Non-pigmented ciliary epithelial cell (primary cell): ENCODE measurements around the gene P3R3URF.
"Not testable (repeated sequence)": the region's sequence is repeated elsewhere in the genome, so short reads cannot be mapped to it uniquely, and the experiment has no call there.

ENCODE experiments used
- DNase-seq: peaks from one replicate; pipeline ENCODE4 v3.0.0-alpha.2; 2010; ENCODE audit warnings: low read depth

P3R3URF gene

DNA sequence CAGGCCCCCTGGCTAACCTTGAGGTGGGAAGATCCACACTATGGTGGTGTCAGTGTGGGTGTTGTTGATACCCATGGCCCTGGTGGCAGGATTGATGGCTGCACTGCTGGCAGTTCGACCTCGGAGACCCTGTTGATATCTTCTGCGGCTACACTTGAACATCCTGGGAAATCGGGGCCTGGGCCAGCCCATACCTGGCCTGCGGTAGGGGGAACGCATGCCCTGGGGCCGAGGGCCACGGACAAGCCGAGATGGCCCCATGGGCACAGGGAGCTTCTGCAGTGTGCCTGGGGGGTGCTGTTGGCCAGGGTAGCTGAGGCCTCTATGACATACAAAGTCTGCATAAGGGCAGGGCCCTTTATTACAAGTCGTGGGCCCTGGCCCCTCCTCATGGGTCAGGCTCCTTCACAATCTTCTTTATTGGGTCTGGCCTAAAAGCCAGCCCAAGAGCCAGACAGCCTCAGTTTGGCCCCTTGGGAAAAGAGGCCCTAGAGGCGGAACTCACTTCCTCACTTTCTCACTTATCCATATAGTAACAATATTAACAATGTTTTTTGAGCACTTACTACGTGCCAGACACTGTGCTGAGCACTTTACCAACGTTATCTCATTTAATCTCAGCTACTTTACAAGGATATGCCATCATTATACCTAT, at the start of gene P3R3URF:
TSS of gene P3R3URF (minus strand) at position 278 of the 655 bp plus-strand sequence. CDS start at position 261, 17 bp downstream.
- no peak for DNase-seq

DNA sequence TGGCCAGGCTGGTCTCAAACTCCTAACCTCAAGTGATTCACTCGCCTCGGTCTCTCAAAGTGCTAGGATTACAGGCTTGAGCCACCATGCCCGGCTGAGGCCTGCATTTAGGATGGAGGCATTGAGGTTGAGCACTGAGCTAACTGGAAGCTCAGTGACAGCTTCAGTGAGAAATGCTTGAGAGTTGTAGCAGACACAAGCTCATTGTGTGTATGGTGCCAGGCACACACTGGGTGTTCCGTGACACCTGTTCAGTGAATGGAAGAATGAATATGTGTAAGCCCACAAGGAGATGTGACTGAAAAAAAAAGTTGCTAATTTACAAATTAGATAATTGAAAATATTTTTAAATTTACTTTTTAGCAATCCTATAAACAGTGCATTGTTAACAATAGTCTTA, 48.7 kb upstream of the P3R3URF start:
- no peak for DNase-seq

DNA sequence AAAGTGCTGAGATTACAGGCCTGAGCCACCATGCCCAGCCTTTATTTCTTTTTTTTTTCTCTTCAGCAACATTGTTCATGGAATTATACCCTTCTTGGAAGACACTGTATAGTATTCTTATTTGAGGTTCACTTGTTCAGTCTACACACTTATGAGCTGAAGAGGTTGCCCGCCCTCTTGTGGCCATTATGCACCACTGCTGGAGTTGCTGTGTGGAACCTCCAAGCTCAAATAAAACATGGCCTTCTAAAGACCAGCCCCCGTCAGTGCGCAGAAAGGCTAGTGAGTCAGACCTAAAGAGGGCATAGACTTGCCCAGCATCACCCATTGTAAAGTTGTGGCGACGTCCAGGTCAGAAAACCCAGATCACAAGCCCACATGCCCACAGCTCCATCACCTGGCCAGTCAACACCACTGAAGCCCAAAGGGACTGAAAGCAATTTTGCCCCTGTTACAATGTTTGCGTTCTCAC, 47.2 kb upstream of the P3R3URF start:
- DNase-seq = peak; percentile 68

DNA sequence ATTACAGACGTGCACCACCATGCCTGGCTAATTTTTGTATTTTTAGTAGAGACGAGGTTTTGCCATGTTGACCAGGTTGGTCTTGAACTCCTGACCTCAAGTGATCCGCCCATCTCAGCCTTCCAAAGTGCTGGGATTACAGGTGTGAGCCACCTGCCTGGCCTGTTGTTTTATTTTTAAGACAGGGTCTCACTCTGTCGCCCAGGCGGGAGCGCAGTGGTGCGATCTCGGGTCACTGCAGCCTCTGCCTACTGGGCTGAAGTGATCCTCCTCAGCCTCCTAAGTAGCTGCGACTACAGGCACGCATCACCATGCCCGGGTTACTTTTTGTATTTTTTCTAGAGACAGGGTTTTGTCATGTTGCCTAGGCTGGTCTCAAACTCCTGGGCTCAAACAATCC, 46.8 kb upstream of the P3R3URF start:
- DNase-seq = not testable (repeated sequence)

DNA sequence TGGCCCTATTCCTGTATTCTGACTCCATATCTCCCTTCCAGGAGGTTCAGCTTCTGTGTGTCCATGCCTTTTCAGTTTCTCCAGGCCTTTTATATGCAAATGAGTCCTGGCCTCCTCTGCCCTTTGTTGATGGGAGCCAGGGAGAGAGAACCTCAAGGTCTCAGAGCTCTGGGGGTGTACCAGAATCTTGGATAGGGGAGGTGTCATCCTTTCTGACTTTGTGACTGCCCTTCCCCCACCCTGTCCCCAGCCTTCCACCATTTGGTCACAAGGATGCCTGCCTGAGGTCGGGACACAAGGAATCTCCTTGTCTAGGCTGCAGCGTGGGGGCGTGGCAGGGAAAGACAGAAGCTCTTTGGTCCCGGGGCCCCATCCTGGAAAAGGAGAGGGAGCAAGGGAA, 45.5 kb upstream of the P3R3URF start:
- DNase-seq = no peak

DNA sequence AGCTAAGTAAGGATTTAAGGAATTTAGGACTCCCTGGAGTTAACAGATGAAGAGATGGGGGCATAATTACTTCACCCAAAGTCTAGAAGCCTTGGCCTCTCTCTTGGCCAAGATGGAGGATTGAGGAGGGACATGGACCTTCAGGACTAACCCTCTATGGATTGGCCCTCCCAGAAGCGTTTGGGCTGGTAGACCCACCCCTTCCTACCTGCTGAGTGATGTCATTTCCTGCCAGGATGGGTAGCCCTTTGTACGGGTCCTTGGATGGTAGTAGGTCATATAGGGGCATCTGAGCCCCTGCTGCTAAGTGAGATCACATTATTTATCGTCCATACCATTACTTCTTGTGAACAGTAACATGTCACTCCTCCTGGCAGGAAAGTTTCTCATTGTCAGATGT, 44.5 kb upstream of the P3R3URF start:
- no peak for DNase-seq

DNA sequence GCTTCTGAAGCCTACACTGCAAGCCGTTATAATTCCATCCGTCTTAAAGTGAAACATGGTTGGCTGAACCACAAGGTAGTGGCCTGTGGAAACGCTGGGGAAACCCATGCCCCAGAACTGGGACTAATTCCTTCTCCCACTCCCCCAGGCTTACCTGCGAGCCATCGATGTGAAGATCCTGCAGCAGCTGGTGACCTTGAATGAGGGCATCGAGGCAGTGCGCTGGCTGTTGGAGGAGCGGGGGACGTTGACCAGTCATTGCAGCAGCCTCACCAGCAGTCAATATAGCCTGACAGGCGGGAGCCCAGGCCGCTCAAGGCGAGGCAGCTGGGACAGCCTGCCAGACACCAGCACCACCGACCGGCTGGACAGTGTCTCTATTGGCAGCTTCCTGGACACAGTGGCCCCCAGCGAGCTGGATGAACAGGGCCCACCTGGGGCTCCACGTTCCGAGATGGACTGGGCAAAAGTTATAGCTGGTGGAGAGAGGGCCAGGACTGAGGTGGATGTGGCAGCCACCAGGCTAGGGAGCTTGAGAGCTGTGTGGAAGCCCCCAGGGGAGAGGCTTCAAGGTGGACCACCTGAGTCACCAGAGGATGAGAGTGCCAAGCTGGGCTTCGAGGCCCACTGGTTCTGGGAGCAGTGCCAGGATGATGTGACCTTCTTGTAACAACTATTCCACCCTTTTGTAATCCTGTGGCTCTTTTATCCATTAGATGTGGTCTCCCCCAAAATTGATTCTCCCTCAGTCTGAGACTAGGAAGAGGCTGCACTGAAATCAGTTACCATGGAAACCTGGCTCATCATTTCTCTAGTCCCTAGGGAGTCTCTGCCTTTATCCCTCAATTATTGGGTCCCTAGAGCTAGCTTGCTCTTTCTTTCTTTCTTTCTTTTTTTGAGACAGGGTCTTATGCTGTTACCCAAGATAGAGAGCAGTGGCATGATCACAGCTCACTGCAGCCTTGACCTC, 43.5 kb upstream of the P3R3URF start:
- DNase-seq = no peak

DNA sequence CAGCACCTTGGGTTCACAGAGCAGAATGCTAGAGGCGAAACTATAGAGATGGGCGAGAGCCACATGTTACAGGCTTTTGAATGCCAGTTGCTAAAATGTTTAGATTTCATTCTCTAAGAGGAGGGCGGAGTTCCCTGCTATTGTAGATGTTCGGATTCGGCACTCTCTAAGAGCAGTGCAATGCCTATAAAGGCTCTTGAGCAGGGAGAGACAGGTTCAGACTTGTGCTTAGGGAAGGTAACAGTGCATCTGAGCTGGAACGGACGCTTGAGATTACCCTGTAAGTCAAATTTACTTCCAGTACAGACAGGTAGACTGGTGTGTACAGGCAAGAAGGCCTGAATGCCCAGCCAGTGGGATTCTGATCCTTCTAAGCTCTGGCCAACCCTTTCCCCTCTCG, 42.2 kb upstream of the P3R3URF start:
- no peak for DNase-seq

DNA sequence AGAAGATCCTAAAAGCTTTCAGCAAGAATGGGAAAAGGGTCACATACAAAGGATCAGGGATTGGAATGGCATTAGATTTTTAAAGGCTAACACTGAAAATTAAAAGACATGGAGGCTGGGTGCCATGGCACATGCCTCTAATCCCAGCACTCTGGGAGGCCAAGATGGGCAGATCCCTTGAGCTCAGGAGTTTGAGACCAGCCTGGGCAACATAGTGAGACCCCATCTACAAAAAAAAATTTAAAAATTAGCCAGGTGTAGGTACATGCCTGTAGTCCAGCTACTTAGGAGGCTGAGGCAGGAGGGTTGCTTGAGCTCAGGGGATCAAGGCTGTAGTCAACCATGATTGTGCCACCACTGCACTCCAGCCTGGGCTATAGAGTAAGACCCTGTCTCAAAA, 39.2 kb upstream of the P3R3URF start:
- no peak for DNase-seq

DNA sequence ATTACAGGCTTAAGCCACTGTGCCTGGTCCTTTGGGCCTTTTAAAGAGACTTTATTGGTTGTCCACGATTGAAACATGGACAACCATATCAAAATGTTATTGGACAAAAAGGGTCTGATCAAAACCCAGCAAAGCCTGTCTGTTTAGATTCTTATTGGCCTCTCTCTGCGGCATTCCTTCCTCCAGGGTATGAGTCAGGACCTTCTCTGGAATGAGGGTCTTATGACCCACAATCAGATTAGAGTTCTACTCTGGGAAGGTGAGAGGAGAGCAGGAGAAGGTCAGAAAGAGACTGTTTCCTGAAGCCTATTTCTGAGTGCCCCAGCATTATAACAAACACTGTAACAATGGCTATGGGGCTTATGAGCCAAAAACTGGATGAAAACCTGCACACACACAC, 34.8 kb upstream of the P3R3URF start:
- no peak for DNase-seq

DNA sequence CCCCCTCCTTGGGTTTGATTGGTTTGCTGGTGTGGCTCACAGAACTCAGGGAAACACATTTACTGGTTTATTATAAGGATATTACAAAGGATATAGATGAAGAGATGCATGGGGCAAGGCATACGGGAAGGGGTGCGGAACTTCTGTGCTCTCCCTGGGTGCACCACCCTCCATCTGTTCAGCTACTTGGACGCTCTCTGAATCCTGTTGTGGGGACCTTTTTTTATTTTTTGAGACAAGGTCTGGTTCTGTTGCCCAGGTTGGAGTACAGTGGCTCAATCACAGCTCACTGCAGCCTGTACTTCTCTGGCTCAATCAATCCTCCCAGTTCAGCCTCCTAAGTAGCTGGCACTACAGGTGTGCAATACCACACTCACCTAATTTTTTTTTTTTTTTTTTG, 34.3 kb upstream of the P3R3URF start:
- no peak for DNase-seq

DNA sequence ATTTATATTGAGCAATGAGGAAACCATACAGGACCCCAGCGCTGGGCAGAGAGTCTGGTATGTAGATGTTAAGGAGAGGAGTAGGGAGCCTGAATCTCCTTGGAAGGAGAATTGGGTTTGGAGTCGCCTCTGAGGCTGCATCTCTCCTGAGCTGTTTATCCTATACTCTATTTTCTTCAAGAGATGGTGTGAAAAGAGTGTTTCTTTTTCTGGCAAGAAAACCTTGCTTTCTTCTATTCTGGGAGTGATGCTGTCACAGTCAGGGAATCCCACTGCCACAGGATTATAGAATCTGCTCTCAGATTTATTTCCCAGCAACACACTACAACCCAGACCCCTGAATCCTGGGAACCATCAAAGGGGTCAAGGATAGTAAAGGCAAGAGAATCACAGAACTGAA, 30.1 kb upstream of the P3R3URF start:
- DNase-seq = no peak

DNA sequence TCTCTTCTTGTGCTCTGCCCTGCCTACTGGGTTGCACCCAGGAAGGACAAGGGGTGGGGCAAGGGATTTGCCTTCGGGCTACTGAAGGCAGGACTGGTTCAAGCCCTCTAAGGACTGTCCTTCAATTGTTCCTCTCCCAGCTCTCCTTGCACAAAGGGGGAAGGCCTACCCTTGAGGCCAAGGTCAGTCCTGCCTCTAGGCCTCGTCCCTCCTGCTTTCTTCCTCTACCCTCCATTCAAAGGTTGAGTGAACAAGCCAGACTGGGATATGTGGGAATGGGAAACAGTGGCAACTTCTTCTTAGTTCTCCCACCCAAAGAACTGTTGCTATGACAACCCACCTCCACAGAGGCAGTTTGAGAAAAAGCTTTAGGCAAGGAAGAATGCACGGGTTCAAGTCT, 29.5 kb upstream of the P3R3URF start:
- DNase-seq = no peak

DNA sequence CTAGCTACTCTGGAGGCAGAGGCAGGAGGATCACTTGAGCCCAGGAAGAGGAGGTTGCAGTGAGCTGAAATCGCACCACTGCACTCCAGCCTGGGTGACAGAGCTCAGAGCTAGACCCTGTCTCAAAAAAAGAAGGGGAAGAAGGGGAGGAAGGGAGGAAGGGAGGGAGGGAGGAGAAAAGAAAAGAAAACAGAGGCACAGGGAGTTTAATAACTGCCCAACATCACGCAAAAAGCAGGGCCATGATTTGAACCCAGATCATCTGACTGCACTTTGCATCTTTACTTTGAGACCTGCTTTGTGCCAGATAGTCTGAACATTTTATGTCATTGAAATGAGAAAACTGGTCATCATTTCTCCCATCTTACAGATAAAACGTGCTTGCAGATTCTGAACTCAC, 28.9 kb upstream of the P3R3URF start:
- DNase-seq = no peak

DNA sequence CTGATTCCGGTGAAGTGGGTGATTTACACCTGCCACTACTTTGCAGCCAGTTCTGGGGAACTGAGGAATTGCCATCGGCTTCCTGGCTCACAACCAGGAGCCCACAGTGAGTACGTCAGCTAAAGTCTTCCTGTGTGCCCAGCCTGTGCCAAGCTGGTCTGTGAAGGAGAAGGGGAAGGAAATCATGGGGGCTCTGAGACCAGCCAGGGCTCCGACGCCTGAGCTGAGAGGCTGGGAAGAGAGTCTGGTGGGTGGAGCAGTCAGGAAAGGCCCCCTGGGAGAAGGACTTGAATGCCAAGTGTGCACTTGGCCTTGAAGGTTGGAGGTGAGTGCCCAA, 28.1 kb upstream of the P3R3URF start:
- no peak for DNase-seq

DNA sequence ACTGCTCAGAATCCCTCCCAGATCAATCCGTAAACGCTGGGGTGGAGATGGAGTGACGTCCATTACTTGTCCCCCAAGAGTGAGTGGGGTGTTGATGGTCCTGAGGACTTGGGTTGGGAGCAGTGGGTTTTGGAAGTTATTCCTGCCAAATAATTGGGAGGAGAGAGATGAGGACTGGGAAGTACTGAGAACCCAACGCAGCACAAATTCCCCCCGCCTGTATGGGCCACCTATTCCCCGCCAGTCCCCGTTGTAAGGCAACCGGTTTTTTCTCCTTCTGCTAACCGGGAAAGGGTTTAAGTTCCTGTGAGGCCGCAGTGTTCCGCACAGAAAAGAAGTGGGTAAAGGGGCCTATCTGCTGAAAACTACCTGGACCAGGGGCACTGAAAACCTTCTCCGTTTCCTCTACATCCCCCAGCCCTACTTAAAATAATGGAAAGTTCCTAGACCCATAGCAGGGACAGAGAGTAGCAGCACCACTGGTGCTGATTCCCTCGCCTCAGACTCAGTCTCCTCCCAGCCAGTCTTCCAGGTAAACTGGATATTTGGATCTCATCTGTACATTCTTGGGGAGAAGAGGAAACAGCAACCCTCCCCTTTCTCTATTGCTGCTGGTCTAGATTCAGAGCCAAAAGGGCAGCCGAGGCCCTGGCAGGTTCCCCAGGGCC, 27.6 kb upstream of the P3R3URF start:
- no peak for DNase-seq

DNA sequence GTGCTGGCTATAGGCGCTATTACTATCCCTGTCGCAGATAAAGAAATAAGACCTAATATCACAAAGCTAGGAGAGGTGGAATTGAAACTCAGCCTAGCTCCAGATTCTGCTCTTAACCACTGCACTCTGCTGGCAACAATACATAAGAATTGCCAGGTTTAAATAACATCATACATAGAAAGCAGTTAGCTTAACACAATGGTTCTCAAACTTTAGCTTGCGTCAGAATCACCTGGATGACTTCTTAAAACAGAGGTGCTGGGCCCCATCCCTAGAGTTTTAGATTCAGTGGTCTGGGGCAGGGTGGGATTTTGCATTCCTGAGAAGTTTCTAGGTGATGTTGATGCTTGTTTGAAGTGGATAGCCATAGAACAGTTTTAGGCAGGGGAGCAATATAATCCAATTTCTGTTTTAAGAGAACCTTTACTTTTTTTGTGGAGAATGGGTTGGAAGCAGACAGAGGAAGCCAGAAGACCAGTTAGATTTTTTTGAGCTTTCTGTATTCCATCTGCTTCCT, 23.0 kb upstream of the P3R3URF start:
- DNase-seq = no peak

DNA sequence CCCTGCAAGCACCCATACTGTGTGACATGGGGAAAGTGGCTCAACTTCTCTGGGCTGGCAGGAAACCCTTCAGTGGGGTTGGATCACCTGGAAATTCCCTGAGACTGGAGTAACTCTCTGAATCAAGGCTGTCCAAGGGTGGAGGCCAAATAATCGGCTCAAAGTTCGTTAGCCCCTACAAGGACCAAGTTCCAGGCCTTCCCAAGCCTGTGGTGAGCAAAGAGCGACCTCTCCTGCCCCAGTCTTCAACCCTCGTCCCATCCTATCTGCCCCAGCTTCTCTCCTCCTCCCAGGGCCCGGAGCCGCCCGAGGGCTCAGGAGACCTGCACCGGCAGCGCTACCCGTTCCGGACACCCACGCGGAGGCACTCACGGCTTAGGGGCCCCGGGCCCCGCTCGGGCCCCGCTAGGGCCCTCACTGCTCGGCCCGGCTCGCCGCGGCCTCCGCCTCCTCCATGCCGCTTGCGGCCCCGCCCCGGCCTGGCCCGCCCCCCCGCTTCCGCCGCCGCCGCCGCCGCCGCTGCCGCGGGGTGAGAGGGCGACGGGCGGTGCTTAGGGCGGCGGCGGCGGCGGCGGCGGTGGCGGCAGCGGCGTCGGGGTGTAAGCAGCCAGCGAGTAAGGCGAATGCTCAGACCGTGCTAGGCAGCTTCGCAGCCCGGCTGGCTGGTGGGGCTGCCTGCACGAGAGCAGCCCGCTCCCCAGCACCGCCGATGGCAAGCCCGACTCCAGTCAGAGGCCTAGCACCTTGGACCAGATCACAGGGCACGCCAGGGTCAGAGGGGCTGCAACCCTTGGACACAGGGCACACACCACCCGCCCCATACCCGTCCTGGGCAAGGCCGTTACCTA, 21.9 kb upstream of the P3R3URF start, which contains the start of gene POMGNT1:
TSS of gene POMGNT1 (minus strand) at position 471 of the 848 bp plus-strand sequence. CDS start 613 bp downstream, outside the sequence.
- no peak for DNase-seq

DNA sequence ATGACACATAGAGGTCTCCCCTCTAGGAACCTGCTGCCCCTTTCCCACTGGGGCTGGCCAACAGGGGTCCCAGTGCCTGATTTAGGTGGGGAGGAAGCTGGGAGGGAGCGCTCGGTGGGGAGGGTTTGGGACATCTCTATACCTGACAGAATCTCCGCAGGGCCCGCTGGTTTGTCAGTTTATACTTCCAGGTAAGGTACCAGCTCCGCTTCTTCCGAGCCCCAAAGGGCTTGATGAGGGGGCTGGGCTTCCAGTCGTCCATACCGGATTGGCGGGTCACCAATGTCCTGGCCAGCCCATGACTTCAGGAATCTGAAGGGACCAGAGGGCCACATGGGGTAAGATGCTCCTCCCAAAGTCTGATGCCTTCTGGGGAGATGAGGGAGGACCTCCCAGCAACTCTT, 21.3 kb upstream of the P3R3URF start:
- no peak for DNase-seq

DNA sequence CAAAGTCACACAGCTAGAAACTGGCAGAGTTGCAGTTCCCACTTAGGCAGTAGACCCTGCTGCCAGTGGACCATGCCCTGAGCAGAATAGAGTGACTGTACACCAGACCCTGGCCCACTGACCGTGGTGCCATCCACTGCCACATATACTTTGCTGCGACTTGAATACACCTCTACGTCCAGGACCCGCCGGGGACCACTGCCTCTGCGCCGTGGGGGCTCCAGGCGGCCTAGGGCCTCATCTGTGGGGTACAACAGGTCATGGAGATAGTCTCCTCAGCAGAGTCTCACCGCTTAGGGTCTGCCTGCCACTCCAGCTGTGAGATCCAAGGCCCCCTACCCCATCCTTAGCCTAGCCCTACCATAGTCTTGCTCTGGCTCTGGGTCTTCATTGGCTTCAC, 20.3 kb upstream of the P3R3URF start:
- no peak for DNase-seq

DNA sequence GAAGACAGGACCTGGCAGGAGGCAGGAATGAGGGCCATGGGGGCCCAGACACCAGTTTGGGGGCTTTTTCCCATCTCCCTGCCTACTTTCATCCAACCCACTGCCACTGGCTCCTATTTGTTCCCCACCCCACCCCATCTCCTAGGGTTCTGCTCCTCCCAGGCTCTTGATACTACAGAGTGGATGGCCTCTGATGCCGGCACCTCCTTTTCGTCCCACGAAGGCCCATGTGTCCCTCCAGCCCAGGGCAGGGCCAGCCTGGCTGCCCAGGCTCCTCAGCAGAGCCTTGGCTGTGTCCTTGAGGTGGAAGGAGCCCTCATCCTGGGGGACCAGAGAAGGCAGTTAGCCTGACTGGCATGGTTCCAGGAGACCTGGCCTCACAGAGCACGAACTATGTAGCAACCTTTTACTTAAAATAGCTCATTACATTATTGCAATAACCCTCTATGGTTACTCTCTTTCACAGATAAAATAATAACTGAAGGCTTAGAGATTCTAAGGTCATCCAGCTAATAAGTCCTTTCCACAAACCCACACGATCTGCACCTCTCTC, 18.4 kb upstream of the P3R3URF start:
- DNase-seq = no peak
